ENCODE measurements around the gene MBL2.

MBL2 gene

GRCh38 chr10:52740155-52740549 lies 32.4 kb downstream of the MBL2 start:
- Histone ChIP-seq H3K4me1 (ENCODE audit: insufficient read depth, low read length, severe bottlenecking) (no peaks in the 10 kb centered on the region), H3K4me2 (ENCODE audit: low read length) (no peak overlapping the region), H3F3A (ENCODE audit: insufficient read depth, low read length) (no peaks in the 10 kb centered on the region), H2AFZ (ENCODE audit: low read length) (no peak overlapping the region), H4K20me1 (ENCODE audit: insufficient read depth, low read length) (no peaks in the 10 kb centered on the region), H3K9ac (ENCODE audit: low read length) (no peak overlapping the region), H3K4me3 (ENCODE audit: low read depth, low read length, poor library complexity, severe bottlenecking) (no peak overlapping the region), H3K79me2 (ENCODE audit: insufficient read depth, low read length) (no peaks in the 10 kb centered on the region), H3K27me3 (ENCODE audit: insufficient read depth, low read length) (no peaks in the 10 kb centered on the region), H3K27ac (ENCODE audit: low read depth, low read length, poor library complexity, severe bottlenecking) (no peak overlapping the region), H3K36me3 (ENCODE audit: insufficient read depth, low read length) (no peaks in the 10 kb centered on the region), H3K9me3 (ENCODE audit: low read length) (no peaks in the 10 kb centered on the region), H3K9me2 (ENCODE audit: low read depth, low read length) (no peaks in the 10 kb centered on the region)
- TF ChIP-seq EZH2 (IDR thresholded peaks at IDR 0.05; ENCODE audit: borderline replicate concordance, low read length): no peak
- TF ChIP-seq CTCF (IDR thresholded peaks at IDR 0.05; ENCODE audit: low read length): no peak

- Histone ChIP-seq H3K9me3 (ENCODE audit: low read length) (no peaks in the 10 kb centered on the region), H3K36me3 (ENCODE audit: insufficient read depth, low read length) (no peaks in the 10 kb centered on the region), H4K20me1 (ENCODE audit: insufficient read depth, low read length) (no peaks in the 10 kb centered on the region), H3F3A (ENCODE audit: insufficient read depth, low read length) (no peaks in the 10 kb centered on the region), H3K4me1 (ENCODE audit: insufficient read depth, low read length, severe bottlenecking) (no peaks in the 10 kb centered on the region), H3K27me3 (ENCODE audit: insufficient read depth, low read length) (no peaks in the 10 kb centered on the region), H3K9me2 (ENCODE audit: low read depth, low read length) (no peaks in the 10 kb centered on the region), H3K4me3 (ENCODE audit: low read depth, low read length, poor library complexity, severe bottlenecking) (no peak overlapping the region), H3K79me2 (ENCODE audit: insufficient read depth, low read length) (no peaks in the 10 kb centered on the region), H3K4me2 (ENCODE audit: low read length) (no peak overlapping the region), H2AFZ (ENCODE audit: low read length) (no peak overlapping the region), H3K9ac (ENCODE audit: low read length) (no peak overlapping the region), H3K27ac (ENCODE audit: low read depth, low read length, poor library complexity, severe bottlenecking) (no peak overlapping the region)
- TF ChIP-seq CTCF (IDR thresholded peaks at IDR 0.05; ENCODE audit: low read length): no peak
- TF ChIP-seq EZH2 (IDR thresholded peaks at IDR 0.05; ENCODE audit: borderline replicate concordance, low read length): no peak
Measured at GRCh38 chr10:52739380-52740154, 33.0 kb downstream of the MBL2 start.

GRCh38 chr10:52738951-52739350 lies 33.6 kb downstream of the MBL2 start:
- no peaks in the 10 kb centered on the region for H3K4me1 ChIP-seq (ENCODE audit: insufficient read depth, low read length, severe bottlenecking)
- no peaks in the 10 kb centered on the region for H3K9me3 ChIP-seq (ENCODE audit: low read length)
- H3K36me3 ChIP-seq (ENCODE audit: insufficient read depth, low read length): no peaks in the 10 kb centered on the region
- no peaks in the 10 kb centered on the region for H3K9me2 ChIP-seq (ENCODE audit: low read depth, low read length)
- H3K4me2 ChIP-seq (ENCODE audit: low read length): no peak overlapping the region
- no peak overlapping the region for H3K4me3 ChIP-seq (ENCODE audit: low read depth, low read length, poor library complexity, severe bottlenecking)
- H2AFZ ChIP-seq (ENCODE audit: low read length): no peak overlapping the region
- no peak overlapping the region for H3K27ac ChIP-seq (ENCODE audit: low read depth, low read length, poor library complexity, severe bottlenecking)
- H3F3A ChIP-seq (ENCODE audit: insufficient read depth, low read length): no peaks in the 10 kb centered on the region
- no peaks in the 10 kb centered on the region for H3K27me3 ChIP-seq (ENCODE audit: insufficient read depth, low read length)
- TF ChIP-seq EZH2 (IDR thresholded peaks at IDR 0.05; ENCODE audit: borderline replicate concordance, low read length) (no peak), CTCF (IDR thresholded peaks at IDR 0.05; ENCODE audit: low read length) (no peak)
- H3K79me2 ChIP-seq (ENCODE audit: insufficient read depth, low read length): no peaks in the 10 kb centered on the region
- no peaks in the 10 kb centered on the region for H4K20me1 ChIP-seq (ENCODE audit: insufficient read depth, low read length)
- no peak overlapping the region for H3K9ac ChIP-seq (ENCODE audit: low read length)
